HG03025 (cell line): ENCODE data around the gene MSH3.
"Not testable (repeated sequence)": the region's sequence is repeated elsewhere in the genome, so short reads cannot be mapped to it uniquely, and the experiment has no call there.

Source experiments
- ATAC-seq: cut with Tn5 transposase; IDR thresholded peaks from one replicate; pipeline ENCODE4 v1.9.1; 2021; ENCODE audit warnings: mild to moderate bottlenecking, moderate library complexity; ENCODE audit not compliant: unreplicated experiment, low FRiP score

Gene MSH3

GRCh38 chr5:80747922-80748321, 93.5 kb downstream of the MSH3 start:
- ATAC-seq = no peak

- no peak for ATAC-seq
These were observed 98.0 kb downstream of the MSH3 start for GRCh38 chr5:80752427-80752826.

- no peak for ATAC-seq
These were observed 99.3 kb downstream of the MSH3 start for GRCh38 chr5:80753712-80754111.

- ATAC-seq = peak; percentile 46
These were observed 100.4 kb downstream of the MSH3 start for GRCh38 chr5:80754900-80755299.

- ATAC-seq = peak; percentile 97
These were observed 101.2 kb downstream of the MSH3 start for GRCh38 chr5:80755626-80756025.

- no peak for ATAC-seq
These were observed 101.8 kb downstream of the MSH3 start for GRCh38 chr5:80756292-80756691.

GRCh38 chr5:80757290-80757689, 102.8 kb downstream of the MSH3 start:
- no peak for ATAC-seq

- no peak for ATAC-seq
These were observed 105.6 kb downstream of the MSH3 start for GRCh38 chr5:80759866-80760577.

GRCh38 chr5:80760680-80761079, 106.2 kb downstream of the MSH3 start:
- ATAC-seq = no peak

- no peak for ATAC-seq
These were observed 106.7 kb downstream of the MSH3 start for GRCh38 chr5:80761176-80761575.

GRCh38 chr5:80761966-80762365, 107.5 kb downstream of the MSH3 start:
- no peak for ATAC-seq

- no peak for ATAC-seq
These were observed 108.1 kb downstream of the MSH3 start for GRCh38 chr5:80762573-80762972.

GRCh38 chr5:80763211-80763610, 108.8 kb downstream of the MSH3 start:
- ATAC-seq = no peak

GRCh38 chr5:80763873-80764647, 109.6 kb downstream of the MSH3 start:
- ATAC-seq = no peak

- no peak for ATAC-seq
These were observed 110.3 kb downstream of the MSH3 start for GRCh38 chr5:80764786-80765185.

GRCh38 chr5:80777347-80778287, 123.2 kb downstream of the MSH3 start:
- ATAC-seq = no peak

GRCh38 chr5:80780024-80780423, 125.6 kb downstream of the MSH3 start:
- ATAC-seq = no peak

- ATAC-seq = no peak
These were observed 126.4 kb downstream of the MSH3 start for GRCh38 chr5:80780761-80781285.

- no peak for ATAC-seq
These were observed 126.9 kb downstream of the MSH3 start for GRCh38 chr5:80781356-80781755.

- ATAC-seq = no peak
These were observed 128.2 kb downstream of the MSH3 start for GRCh38 chr5:80782626-80783025.

- not testable (repeated sequence) for ATAC-seq
These were observed 129.3 kb downstream of the MSH3 start for GRCh38 chr5:80783751-80784150.
